NCI-H446 (cell line): ENCODE results near the gene SLC10A3.

ENCODE experiments used
- DNase-seq, 2 experiments: peaks; one replicate each; lab custom pipeline; 2025; lab: John Stamatoyannopoulos, UW

SLC10A3 gene

GRCh38 chrX:154484255-154485149 is 5.9 kb downstream of the SLC10A3 start:
- no peak for DNase-seq

GRCh38 chrX:154483325-154483724 is 7.1 kb downstream of the SLC10A3 start:
- DNase-seq: no peak

GRCh38 chrX:154482786-154483185 is 7.6 kb downstream of the SLC10A3 start:
- DNase-seq: no peak

GRCh38 chrX:154481911-154482601 is 8.4 kb downstream of the SLC10A3 start:
- DNase-seq: no peak

- DNase-seq: no peak
Observed at GRCh38 chrX:154481195-154481594, 9.2 kb downstream of the SLC10A3 start.

GRCh38 chrX:154478728-154479622 is 11.5 kb downstream of the SLC10A3 start, which contains the start of gene LAGE3:
LAGE3 (minus strand) TSS chrX:154479281; CDS start chrX:154478915, 366 bp downstream.
- peak; percentile 26 to 90 for DNase-seq

GRCh38 chrX:154477891-154478477 is 12.4 kb downstream of the SLC10A3 start:
- no peak for DNase-seq

GRCh38 chrX:154476821-154477220 is 13.6 kb downstream of the SLC10A3 start:
- no peak for DNase-seq

GRCh38 chrX:154473683-154474082 is 16.7 kb downstream of the SLC10A3 start:
- no peak for DNase-seq

- no peak for DNase-seq
Observed at GRCh38 chrX:154472685-154473632, 17.5 kb downstream of the SLC10A3 start.

GRCh38 chrX:154471839-154472684 is 18.4 kb downstream of the SLC10A3 start:
- no peak for DNase-seq

- no peak for DNase-seq
Observed at GRCh38 chrX:154470914-154471568, 19.4 kb downstream of the SLC10A3 start.

GRCh38 chrX:154470434-154470833 is 20.0 kb downstream of the SLC10A3 start:
- no peak for DNase-seq

GRCh38 chrX:154469880-154470279 is 20.5 kb downstream of the SLC10A3 start:
- DNase-seq: no peak

GRCh38 chrX:154469114-154469513 is 21.3 kb downstream of the SLC10A3 start:
- no peak for DNase-seq

GRCh38 chrX:154468217-154468616 is 22.2 kb downstream of the SLC10A3 start:
- DNase-seq: no peak

- DNase-seq: no peak
Observed at GRCh38 chrX:154467556-154467955, 22.9 kb downstream of the SLC10A3 start.

- no peak for DNase-seq
Observed at GRCh38 chrX:154466907-154467306, 23.5 kb downstream of the SLC10A3 start.

- DNase-seq: no peak
Observed at GRCh38 chrX:154466036-154466435, 24.4 kb downstream of the SLC10A3 start.
